NCI-H774 (cell line): Measurements from ENCODE around the gene ITFG2.

Experiments
- DNase-seq: peaks from one replicate; lab custom pipeline; 2025; lab: John Stamatoyannopoulos, UW

The ITFG2 gene

DNA sequence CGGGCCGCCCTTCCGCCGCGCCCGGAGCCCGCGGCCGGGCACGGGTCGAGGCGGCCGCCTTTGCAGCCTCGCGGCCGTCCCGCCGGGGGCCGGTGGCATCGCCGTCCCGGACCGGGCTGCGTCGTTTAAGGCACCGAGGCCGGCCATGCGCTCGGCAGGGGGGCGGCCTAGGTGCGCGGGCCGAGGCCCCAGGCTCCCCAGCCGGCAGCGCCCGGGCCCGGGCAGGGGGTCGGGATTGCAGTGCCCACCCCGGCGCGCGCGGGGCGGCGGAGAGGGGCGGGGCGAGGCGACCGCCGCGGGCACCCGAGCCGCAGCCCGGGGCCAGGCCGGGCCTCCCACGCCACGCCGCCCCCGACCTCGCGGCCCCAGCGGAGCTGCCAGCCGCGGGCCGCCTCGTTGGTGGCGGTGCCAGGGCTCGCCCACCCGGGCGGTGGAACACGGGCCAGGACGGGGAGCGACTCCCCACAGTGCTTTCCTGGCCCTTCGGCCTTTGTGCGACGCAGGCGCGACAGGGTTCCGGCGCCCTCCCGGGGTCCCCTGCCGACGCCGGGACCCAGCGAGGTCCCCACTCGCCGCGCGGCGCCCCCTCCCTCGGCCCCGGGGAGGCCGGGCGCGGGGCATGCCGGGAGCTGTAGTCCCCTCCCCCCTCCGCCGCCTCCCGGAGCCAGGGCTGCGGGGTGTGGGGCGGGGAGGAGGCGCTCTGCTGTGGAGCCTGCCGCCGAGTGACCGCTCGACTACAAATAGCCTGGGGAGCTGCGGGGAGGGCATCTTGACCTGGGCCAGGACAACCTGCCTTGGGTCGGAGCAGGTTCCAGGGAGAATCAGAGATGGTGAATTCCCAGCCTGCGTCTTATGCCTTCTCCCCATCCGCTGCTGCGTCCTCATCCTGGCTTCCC lies 16.9 kb upstream of the ITFG2 start:
- peak; percentile 68 for DNase-seq

DNA sequence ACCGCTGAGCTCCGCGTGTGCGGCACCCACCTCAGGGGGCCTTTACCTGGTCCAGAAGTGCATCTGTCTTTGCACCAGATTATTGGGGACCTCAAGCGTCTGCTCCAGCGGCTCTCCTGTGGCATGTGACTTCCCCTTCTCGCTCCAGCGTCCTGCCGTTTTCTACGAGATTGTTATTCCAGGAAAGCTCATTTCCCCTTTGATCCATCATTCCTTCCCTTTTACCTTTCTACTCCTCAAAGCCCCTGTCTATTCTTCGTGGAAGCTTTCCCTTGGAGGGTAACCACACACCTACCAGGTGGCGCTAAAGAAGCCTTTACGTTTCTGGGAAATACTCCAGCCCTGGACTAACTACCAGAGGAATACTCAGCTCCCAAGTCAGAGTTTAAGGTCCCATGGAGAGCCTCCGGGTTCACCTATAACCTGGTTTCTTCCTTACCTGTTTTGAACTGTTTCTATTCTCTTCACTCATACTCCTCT lies 16.2 kb upstream of the ITFG2 start:
- DNase-seq: no peak

DNA sequence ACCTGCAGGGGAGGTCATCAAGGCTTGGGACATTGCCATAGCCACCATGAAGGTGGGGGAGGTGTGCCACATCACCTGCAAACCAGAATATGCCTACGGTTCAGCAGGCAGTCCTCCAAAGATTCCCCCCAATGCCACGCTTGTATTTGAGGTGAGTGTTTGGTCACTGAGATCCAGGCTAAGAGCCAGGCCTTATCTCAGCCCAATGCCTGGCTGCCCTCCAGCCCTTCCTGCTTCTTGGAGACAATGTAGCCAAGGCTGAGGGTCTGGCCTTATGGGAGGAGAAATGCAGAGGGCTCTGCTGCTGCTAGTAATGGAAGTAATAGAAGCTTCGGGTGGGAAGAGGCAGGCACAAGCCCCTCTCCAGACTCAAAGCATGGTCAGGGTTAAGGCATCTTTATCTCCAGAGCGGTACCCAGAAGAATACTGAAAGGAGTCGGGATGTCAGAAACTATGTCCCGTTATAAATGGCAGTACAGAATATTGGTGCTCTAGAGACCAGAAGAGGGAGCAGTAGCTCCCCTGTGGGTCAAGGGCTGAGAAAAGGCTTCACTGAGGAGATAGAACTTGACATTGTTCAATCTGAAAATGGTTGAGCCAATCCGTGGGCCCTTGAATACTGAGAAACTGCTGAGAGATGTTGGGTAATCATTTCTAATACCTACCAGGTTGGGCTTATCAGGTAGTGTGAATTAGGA lies 14.6 kb upstream of the ITFG2 start:
- no peak for DNase-seq

GRCh38 chr12:2800046-2800570 lies 12.4 kb upstream of the ITFG2 start:
- DNase-seq: no peak

DNA sequence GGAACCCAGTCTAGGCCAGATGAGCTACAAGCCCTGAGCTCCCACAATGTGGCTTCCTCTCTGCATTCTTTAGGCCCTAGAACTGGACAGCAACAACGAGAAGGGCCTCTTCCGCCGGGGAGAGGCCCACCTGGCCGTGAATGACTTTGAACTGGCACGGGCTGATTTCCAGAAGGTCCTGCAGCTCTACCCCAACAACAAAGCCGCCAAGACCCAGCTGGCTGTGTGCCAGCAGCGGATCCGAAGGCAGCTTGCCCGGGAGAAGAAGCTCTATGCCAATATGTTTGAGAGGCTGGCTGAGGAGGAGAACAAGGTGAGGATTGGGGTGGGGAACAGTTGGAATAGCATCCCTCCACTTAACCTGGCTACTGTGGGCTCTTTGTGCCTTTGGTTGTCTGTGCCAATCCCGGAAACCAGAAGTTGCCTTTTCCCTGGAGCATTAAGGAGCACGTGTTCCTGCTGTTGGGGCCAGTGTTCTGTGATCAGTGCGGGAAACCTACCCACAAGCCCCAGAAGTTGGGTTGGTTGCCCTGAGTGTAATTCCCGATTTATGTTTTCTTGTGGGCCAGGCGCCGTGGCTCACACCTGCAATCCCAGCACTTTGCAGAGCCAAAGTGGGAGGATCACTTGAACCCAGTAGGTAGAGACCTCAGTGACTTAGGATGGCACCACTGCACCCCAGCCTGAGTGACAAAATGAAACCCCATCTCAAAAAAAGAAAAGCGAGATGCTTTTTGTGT lies 11.3 kb upstream of the ITFG2 start:
- no peak for DNase-seq

DNA sequence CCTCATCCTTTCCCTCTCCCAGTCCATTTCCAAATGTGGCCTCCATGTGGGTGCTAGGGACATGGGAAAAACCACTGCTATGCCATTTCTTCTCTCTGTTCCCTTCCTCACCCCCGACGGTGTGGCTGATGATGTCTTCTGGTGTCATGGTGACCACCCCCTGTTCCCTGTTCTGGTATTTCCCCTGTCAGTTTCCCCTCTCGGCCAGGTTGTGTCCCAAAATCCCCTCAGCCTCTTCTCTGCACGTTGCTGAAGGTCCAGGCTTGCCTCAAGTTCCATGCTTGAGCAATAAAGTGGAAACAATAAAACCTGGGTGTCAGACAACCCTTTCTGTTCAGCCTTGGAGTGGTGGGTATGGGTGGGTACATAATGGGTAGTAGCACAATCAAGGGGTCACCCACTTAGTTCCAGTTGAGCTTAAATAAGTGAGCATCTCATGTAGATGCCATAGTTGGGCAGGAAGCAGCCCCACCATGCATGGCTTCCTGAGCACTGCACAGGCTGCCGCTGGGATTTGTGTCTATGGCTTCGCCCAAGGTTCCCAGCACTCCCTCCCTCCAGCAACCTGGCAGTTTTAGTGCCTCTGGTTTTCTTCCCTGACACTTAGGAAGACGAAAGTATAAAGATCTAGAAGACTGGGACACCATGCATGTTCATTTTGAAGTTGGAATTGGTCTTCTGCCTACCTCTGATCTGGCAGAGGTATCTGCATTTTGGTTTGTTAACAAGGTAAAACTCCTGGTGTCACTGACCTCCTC lies 8.7 kb upstream of the ITFG2 start:
- no peak for DNase-seq

DNA sequence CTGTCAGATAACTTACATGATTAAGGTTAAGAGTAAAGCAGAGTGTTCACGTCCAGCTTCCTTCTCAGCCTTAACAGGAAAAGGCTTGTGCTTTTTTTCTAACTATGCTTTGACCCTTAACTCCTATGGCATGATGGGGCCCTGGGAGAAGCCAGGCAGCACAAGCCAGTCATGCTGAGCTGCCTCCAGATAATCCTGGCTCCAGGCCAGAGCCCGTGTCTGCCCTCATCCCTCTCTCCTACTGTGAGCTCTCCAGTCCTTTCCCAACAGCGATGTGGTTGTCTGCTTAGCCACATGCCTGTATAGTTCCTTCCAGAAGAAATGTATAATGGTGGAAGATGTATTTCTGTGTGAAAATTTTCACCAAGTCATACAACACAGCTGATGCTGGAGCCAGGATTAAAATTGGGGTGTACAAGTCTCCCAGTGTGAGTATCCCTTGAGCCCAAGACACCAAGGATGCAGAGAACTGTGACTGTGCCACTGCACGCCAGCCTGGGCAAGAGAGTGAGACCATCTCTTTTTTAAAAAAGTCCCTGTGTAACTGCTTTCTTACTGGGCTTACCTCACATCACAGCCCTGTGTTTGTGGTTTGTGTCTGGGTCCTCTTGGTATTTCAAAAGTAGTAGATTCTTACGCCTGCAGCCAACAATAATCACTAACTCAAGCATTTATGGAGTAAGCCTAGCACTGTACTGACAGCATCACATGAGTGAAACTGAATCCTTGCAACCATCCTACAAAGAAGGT lies 7.9 kb upstream of the ITFG2 start:
- DNase-seq: no peak

DNA sequence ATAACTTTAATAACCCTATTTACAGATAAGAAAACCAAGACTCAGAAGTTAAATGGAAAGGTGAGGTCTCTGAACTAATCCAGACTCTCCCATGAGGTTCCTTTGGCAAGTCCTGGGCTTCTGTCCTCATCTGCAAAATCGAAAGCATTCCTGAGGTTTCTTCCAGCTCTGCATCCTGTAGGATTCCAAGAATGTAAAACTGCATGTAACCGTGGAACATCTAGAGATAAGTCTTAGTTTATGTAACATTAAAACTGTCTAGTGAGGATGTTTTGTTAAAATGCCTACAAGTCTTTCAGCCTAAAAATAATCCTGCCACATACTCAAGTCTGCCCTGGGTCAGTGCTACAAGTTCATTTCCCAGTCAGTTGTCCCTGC lies 7.3 kb upstream of the ITFG2 start:
- no peak for DNase-seq

GRCh38 chr12:2806700-2807099 lies 5.8 kb upstream of the ITFG2 start:
- no peak for DNase-seq

GRCh38 chr12:2811801-2812200 lies 667 bp upstream of the ITFG2 start:
- DNase-seq: no peak

DNA sequence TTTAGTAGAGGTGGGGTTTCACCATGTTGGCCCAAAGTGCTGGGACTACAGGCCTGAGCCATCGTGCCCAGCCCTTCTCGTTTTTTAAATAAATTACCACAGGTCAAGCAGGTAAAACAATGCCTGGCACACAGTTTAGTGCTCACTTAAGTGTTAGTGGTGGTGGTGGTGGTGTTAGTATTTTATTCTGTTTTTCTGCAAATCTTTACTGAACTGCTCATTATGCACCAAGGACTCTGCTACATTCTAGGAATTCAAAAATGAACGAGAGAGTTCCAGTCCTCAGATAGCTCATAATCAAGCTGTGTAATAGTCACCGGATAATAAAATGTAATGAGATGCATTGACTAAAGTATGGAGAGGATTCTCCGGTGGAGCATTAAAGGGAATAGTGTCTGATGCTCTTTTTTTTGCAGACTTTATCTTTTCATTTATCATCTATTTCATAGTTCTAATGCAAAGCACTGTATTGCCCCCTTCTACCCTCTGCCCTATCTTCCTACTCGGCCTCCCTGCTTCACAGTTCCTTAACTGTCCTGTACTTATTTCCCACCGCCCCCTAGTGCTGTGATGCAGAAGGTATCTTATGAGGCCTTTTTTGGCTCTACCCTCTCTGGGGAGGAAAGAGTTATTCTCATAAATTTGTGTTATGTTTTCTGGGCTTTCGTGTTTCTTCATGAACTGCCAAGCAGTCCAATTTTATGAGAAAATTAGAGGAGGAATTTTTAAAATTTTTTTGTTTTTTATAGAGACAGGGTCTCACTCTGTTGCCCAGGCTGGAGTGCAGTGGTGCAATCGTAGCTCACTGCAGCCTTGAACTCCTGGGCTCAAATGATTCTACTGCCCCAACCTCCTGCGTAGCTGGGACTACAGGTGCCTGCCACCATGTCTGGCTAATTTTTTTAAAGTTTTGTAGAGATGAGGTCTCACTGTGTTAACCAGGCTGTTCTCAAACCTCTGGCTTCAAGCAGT lies 1.0 kb downstream of the ITFG2 start:
- DNase-seq: peak; percentile 10

DNA sequence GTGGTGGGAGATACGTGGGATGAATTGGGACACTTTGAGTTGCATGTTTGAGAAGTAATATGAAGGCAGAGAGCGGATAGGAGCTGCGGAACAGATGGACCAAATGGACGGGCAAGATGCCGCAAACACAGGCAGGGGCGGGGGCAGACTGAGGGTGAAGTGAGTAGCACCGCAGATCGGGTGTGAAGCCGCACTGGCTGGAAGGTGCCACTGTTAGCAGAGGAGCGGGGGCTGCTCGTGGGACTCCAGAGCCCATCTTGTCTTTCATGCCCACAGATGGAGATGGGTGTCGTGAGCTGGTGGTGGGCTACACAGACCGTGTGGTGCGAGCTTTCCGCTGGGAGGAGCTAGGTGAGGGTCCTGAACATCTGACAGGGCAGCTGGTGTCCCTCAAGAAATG lies 7.3 kb downstream of the ITFG2 start:
- no peak for DNase-seq

DNA sequence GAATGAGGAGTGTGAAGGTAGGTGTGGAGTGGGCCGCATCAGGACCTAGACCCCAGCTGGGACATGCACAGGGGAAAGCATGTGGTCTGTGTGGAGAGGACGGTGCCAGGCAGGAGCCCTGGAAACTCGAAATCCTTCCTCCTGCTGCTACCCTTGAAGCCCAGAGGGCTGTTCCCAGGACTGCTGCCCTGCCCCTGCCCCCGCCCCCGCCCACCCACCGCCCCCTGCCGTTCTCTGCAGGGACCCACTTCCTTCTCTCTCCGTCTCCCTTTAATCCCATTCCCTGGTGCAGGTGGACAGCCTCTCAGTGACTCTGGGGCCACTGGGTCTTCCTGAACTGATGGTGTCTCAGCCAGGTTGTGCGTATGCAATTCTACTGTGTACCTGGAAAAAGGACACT lies 8.0 kb downstream of the ITFG2 start:
- DNase-seq: no peak

DNA sequence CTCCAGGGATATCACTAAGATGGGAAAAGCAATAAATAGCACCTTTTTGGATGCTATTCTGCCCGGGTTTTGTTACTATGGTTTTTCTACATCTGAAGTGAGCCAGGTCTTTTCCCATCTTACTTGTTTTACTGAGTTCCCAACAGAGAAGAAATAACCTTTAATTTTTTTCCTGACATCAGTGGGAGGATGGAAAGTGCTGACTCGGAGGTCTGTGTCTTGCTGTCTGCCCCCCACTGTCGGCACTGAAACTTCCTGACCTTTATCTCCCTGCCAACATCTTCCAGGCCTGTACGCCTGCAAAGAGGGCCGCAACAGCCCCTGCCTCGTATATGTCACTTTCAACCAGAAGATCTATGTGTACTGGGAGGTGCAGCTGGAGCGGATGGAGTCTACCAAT lies 11.0 kb downstream of the ITFG2 start:
- DNase-seq: no peak

- no peak for DNase-seq
Observed at GRCh38 chr12:2824541-2824940, 12.1 kb downstream of the ITFG2 start.

DNA sequence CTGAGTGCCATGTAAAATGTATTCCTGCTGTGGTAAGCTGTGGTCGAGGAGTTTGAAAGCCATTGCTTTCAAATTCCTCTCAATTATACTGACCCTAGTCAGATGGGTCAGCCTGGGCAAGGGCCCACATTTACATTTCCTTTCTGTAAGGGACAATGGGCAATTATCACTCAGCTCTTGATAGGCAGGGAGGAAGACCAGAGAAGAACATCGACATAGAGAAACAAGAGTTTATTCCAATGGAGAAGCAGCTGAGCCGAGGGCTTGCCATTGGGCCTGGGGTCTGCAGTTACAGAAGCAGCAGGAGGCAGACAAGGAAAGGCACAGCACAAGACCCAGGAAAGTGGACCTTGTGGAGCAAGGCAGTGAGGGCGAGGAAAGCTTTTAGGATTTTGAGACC lies 12.7 kb downstream of the ITFG2 start:
- DNase-seq: no peak

DNA sequence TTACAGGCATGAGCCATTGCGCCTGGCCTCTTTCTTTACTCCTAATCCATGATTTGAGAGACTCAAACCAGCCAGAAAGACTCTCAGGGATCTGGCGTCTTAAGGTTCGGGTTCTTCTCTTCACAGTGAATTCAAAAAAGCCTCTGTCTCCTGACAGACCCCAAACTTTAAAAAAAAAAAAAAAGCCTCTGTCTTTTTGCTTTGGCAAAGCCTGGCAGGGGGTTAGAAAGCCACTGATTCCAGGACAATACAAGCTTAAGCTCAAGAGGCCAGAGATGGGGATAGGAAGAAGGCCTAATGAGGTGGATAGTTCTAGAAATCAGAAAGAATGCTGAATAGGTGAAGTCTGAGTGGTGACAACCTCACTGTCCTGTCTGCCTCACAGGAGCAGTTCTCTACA lies 13.6 kb downstream of the ITFG2 start:
- no peak for DNase-seq

- no peak for DNase-seq
Observed at GRCh38 chr12:2826721-2827515, 14.4 kb downstream of the ITFG2 start.

DNA sequence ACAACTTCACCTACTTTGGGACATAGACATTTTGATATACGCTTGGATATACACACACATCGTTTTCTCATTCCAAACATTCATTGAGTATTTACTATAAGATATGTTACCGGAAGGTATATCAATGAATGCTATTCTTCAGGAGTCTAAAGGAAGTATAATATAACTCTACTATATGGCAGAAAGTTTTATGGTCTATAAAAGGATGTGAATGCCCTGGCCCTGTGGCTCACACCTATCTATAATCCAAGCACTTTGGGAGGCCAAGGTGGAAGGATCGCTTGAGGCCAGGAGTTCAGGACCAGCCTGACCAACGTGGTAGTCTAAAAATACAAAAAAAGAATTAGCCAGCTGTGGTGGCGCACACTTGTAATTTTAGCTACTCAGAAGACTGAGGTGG lies 16.8 kb downstream of the ITFG2 start:
- no peak for DNase-seq
